ENCODE results near the gene TP53BP1. TPM values are rescaled to one million over a fixed set of nuclear protein-coding genes. Genes with fewer than 3 reads are reported as not detected.

TP53BP1 gene
- total RNA-seq, 2 experiments from 2014 or later, result 43.0 to 44.6 TPM

GRCh38 chr15:43522247-43522646, 29.3 kb upstream of the TP53BP1 start:
- POLR2A ChIA-PET, result no interaction called here
- no peak for DNase-seq

DNA sequence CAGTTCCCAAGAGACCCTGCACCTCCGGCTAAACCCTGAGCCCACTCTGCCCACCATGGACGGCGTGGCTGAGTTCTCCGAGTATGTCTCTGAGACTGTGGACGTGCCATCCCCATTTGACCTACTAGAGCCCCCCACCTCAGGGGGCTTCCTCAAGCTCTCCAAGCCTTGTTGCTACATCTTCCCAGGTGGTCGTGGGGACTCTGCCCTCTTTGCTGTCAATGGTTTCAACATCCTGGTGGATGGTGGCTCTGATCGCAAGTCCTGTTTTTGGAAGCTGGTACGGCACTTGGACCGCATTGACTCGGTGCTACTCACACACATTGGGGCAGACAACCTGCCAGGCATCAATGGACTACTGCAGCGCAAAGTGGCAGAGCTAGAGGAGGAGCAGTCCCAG, 28.5 kb upstream of the TP53BP1 start:
- TF ChIP-seq, protein P1, sequence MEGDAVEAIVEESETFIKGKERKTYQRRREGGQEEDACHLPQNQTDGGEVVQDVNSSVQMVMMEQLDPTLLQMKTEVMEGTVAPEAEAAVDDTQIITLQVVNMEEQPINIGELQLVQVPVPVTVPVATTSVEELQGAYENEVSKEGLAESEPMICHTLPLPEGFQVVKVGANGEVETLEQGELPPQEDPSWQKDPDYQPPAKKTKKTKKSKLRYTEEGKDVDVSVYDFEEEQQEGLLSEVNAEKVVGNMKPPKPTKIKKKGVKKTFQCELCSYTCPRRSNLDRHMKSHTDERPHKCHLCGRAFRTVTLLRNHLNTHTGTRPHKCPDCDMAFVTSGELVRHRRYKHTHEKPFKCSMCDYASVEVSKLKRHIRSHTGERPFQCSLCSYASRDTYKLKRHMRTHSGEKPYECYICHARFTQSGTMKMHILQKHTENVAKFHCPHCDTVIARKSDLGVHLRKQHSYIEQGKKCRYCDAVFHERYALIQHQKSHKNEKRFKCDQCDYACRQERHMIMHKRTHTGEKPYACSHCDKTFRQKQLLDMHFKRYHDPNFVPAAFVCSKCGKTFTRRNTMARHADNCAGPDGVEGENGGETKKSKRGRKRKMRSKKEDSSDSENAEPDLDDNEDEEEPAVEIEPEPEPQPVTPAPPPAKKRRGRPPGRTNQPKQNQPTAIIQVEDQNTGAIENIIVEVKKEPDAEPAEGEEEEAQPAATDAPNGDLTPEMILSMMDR (IDR thresholded peaks at IDR 0.05), result no peak
- Histone ChIP-seq H3K4me1 (ENCODE audit: insufficient read depth, low read length) (peaks cover 21% of the 10 kb centered on the region), H3K4me3 (ENCODE audit: low read length) (no peak overlapping the region), H3K27me3 (ENCODE audit: control insufficient read depth in 1 of 2, insufficient read depth in 2 of 2, low read length in 2 of 2) (peaks cover 15 to 16% of the 10 kb centered on the region in 2 experiments), H3K36me3 (ENCODE audit: insufficient read depth, low read length) (no peaks in the 10 kb centered on the region), H3K27ac (ENCODE audit: low read depth in 1 of 2, low read length in 2 of 2) (no peak overlapping the region), H3K9me3 (ENCODE audit: control insufficient read depth in 1 of 2, insufficient read depth in 1 of 2, low read length in 2 of 2) (peaks cover 0 to 5% of the 10 kb centered on the region in 2 experiments)
- no peak overlapping the region for H3K27ac Mint-ChIP-seq
- POLR2A ChIA-PET, result no interaction called here
- H3K4me3 Mint-ChIP-seq, result no peak overlapping the region
- H3K27me3 Mint-ChIP-seq, result peaks cover 31% of the 10 kb centered on the region
- no peaks in the 10 kb centered on the region for H3K9me3 Mint-ChIP-seq
- no peaks in the 10 kb centered on the region for H3K36me3 Mint-ChIP-seq (ENCODE audit: low read depth)
- no peak for ATAC-seq (ENCODE audit: poor library complexity)
- CTCF ChIA-PET, result no interaction called here
- intact Hi-C loops (cut with DNase I, micrococcal nuclease), result no loop called here
- DNase-seq, result no peak
- H3K4me1 Mint-ChIP-seq (ENCODE audit: low read depth), result peaks cover 28% of the 10 kb centered on the region

More at GRCh38 chr15:43522247-43522646, 29.3 kb upstream of the TP53BP1 start:
- no peak overlapping the region for H3K4me3 Mint-ChIP-seq
- H3K27me3 Mint-ChIP-seq, result peaks cover 23% of the 10 kb centered on the region
- Histone ChIP-seq H3K9me3 (ENCODE audit: control insufficient read depth in 1 of 2, insufficient read depth in 1 of 2, low read length in 2 of 2) (peaks cover 0 to 5% of the 10 kb centered on the region in 2 experiments), H3K36me3 (ENCODE audit: insufficient read depth, low read length) (no peaks in the 10 kb centered on the region), H3K27me3 (ENCODE audit: control insufficient read depth in 1 of 2, insufficient read depth in 2 of 2, low read length in 2 of 2) (peaks cover 9 to 11% of the 10 kb centered on the region in 2 experiments), H3K27ac (ENCODE audit: low read depth in 1 of 2, low read length in 2 of 2) (no peak overlapping the region), H3K4me3 (ENCODE audit: low read length) (no peak overlapping the region), H3K4me1 (ENCODE audit: insufficient read depth, low read length) (peaks cover 21% of the 10 kb centered on the region)
- intact Hi-C loops (cut with DNase I, micrococcal nuclease), result no loop called here
- H3K27ac Mint-ChIP-seq, result no peak overlapping the region
- peaks cover 22% of the 10 kb centered on the region for H3K4me1 Mint-ChIP-seq (ENCODE audit: low read depth)
- H3K36me3 Mint-ChIP-seq (ENCODE audit: low read depth), result no peaks in the 10 kb centered on the region
- TF ChIP-seq, protein P1 (IDR thresholded peaks at IDR 0.05), result no peak
- H3K9me3 Mint-ChIP-seq, result no peaks in the 10 kb centered on the region
- ATAC-seq (ENCODE audit: poor library complexity), result no peak
- CTCF ChIA-PET, result interaction anchor here (1.1 kb wide), 1 partner anchor 15 kb away, joined by 5 read pairs; no protein-coding TSS in a partner anchor

DNA sequence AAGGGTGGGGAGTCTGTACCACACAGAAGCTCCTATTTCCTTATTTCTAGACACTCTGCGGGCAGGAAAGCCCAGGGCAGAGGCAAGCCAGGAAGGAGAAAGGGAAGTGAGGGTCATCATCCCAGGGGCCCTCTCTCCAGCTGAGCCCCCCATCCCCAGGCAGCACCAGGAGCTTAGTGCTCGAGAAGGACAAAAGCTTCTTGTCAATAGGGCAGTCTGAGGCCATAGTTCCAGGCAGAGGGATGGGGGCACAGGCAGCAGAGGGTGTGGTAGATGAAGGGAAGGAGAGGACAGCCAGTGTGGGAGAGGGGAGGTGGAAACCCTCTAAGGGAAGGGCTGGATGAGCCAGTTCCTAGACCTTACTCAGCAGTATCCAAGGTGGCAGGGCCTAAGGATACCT, 27.2 kb upstream of the TP53BP1 start:
- Histone ChIP-seq H3K36me3 (ENCODE audit: insufficient read depth, low read length) (no peaks in the 10 kb centered on the region), H3K9me3 (ENCODE audit: control insufficient read depth in 1 of 2, insufficient read depth in 1 of 2, low read length in 2 of 2) (peaks cover 0 to 5% of the 10 kb centered on the region in 2 experiments), H3K4me3 (ENCODE audit: low read length) (no peak overlapping the region), H3K27ac (ENCODE audit: low read depth in 1 of 2, low read length in 2 of 2) (no peak overlapping the region), H3K27me3 (ENCODE audit: control insufficient read depth in 1 of 2, insufficient read depth in 2 of 2, low read length in 2 of 2) (peaks cover 15 to 16% of the 10 kb centered on the region in 2 experiments), H3K4me1 (ENCODE audit: insufficient read depth, low read length) (peaks cover 17% of the 10 kb centered on the region)
- Mint-ChIP-seq H3K4me1 (ENCODE audit: low read depth) (peaks cover 23% of the 10 kb centered on the region), H3K36me3 (ENCODE audit: low read depth) (no peaks in the 10 kb centered on the region), H3K9me3 (no peaks in the 10 kb centered on the region), H3K27ac (no peak overlapping the region), H3K27me3 (peaks cover 43% of the 10 kb centered on the region), H3K4me3 (no peak overlapping the region)
- ATAC-seq (ENCODE audit: poor library complexity) (no peak), DNase-seq (no peak)
- ChIA-PET POLR2A (no interaction called here), CTCF (no interaction called here)
- TF ChIP-seq, protein P1 (IDR thresholded peaks at IDR 0.05), result no peak
- intact Hi-C loops (cut with DNase I, micrococcal nuclease), result no loop called here
